Erythroblast (primary cell): Measurements from ENCODE around the gene PTPN1.

ENCODE experiments used
- GATA1 ChIP-seq: IDR thresholded peaks from 2 replicates; pipeline ENCODE4 v1.6.1; 2011; ENCODE audit warnings: low read depth, mild to moderate bottlenecking, control low read depth, low read length, moderate library complexity
- POLR2A ChIP-seq: IDR thresholded peaks from 2 replicates; pipeline ENCODE4 v1.6.1; 2011; ENCODE audit warnings: mild to moderate bottlenecking, low read length

GRCh38 chr20:50598074-50598473 is 87.9 kb downstream of the PTPN1 start:
- TF ChIP-seq POLR2A (no peak), GATA1 (no peak)
